ENCODE measurements around the gene PDE6A. TPM values are rescaled to one million over a fixed set of nuclear protein-coding genes. Genes with fewer than 3 reads are reported as not detected.

The PDE6A gene
- total and polyA plus RNA-seq, 12 donors: 0.14 to 1.6 (median 0.86) TPM

DNA sequence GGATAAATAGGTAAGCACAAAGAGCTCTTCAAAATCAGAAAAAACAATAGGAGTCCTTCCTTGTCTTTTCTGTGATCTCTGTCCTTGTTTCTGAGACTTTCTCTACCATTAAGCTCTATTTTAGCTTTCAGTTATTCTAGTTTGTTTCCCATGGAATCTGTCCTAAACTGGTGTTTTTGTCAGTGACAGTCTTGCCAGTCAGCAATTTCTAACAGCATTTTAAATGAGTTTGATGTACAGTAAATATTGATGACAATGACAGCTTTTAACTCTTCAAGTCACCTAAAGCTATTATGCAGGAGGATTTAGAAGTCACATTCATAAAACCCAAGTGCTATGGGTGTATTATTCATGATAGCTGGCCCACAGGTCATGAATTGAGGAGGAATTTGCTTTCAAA is 37.9 kb upstream of the PDE6A start:
- Histone ChIP-seq H3K27me3 (no peaks in the 10 kb centered on the region), H3K27ac (no peak overlapping the region), H3K36me3 (replicated peaks in 1 of 2) (peaks cover 0 to 33% of the 10 kb centered on the region in 2 donors), H3K9me3 (replicated peaks in 1 of 3) (no peaks in the 10 kb centered on the region), H3K4me3 (no peak overlapping the region), H3K4me1 (replicated peaks in 1 of 2) (no peaks in the 10 kb centered on the region)
- intact Hi-C loops (cut with DNase I): loop anchor here in 1 of 2 donors (10.0 kb wide), 1 partner anchor 348 kb away; no protein-coding TSS in a partner anchor
- TF ChIP-seq POLR2A (IDR thresholded peaks at IDR 0.05): no peak
- TF ChIP-seq, protein P1, sequence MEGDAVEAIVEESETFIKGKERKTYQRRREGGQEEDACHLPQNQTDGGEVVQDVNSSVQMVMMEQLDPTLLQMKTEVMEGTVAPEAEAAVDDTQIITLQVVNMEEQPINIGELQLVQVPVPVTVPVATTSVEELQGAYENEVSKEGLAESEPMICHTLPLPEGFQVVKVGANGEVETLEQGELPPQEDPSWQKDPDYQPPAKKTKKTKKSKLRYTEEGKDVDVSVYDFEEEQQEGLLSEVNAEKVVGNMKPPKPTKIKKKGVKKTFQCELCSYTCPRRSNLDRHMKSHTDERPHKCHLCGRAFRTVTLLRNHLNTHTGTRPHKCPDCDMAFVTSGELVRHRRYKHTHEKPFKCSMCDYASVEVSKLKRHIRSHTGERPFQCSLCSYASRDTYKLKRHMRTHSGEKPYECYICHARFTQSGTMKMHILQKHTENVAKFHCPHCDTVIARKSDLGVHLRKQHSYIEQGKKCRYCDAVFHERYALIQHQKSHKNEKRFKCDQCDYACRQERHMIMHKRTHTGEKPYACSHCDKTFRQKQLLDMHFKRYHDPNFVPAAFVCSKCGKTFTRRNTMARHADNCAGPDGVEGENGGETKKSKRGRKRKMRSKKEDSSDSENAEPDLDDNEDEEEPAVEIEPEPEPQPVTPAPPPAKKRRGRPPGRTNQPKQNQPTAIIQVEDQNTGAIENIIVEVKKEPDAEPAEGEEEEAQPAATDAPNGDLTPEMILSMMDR (IDR thresholded peaks at IDR 0.05): no peak
- DNase-seq: no peak

DNA sequence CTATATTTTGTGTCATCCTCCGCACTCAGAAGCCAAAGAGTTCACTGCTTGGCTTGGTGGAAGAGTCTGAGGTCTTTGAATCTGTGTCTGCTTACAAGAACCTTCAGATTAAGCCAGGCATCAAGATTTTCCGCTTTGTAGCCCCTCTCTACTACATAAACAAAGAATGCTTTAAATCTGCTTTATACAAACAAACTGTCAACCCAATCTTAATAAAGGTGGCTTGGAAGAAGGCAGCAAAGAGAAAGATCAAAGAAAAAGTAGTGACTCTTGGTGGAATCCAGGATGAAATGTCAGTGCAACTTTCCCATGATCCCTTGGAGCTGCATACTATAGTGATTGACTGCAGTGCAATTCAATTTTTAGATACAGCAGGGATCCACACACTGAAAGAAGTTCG is 36.6 kb upstream of the PDE6A start:
- Histone ChIP-seq H3K9me3 (replicated peaks in 1 of 3) (no peaks in the 10 kb centered on the region), H3K4me1 (replicated peaks in 1 of 2) (no peaks in the 10 kb centered on the region), H3K4me3 (no peak overlapping the region), H3K27me3 (no peaks in the 10 kb centered on the region), H3K36me3 (replicated peaks in 1 of 2) (peaks cover 0 to 33% of the 10 kb centered on the region in 2 donors), H3K27ac (no peak overlapping the region)
- no peak for TF ChIP-seq POLR2A (IDR thresholded peaks at IDR 0.05)
- TF ChIP-seq, protein P1 (IDR thresholded peaks at IDR 0.05): no peak
- WGBS, 4 donors: 87 to 99% (median 92%) methylated on average over 3 of the region's 3 CpGs
- intact Hi-C loops (cut with DNase I): loop anchor here in 1 of 2 donors (10.0 kb wide), 1 partner anchor 346 kb away; no protein-coding TSS in a partner anchor
- DNase-seq: no peak

DNA sequence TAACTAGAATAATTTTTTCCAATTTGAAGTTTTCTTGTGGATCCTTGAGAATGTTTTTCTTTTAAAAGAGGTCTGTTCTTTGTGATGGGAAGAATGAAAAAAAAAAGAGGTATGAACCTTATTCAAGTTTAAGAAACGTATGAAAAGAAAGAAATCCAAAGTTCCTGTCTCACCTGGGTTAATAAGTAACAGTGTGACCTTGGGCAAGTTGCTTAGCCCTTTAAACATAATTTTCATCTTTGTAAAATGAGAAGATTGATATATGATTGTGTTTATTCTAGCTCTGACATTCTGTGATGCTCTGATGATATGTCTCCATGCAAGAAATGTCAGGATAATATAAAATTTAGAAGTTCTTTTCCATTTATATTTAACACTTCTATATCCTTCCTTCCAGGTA is 35.3 kb upstream of the PDE6A start:
- Histone ChIP-seq H3K4me3 (no peak overlapping the region), H3K4me1 (replicated peaks in 1 of 2) (no peaks in the 10 kb centered on the region), H3K27ac (no peak overlapping the region), H3K27me3 (no peaks in the 10 kb centered on the region), H3K9me3 (replicated peaks in 1 of 3) (no peaks in the 10 kb centered on the region), H3K36me3 (replicated peaks in 1 of 2) (peaks cover 0 to 33% of the 10 kb centered on the region in 2 donors)
- intact Hi-C loops (cut with DNase I): loop anchor here in 1 of 2 donors (10.0 kb wide), 1 partner anchor 345 kb away; no protein-coding TSS in a partner anchor
- 76 to 89% (median 82%) methylated on average over 1 of the region's 1 CpG for WGBS, 4 donors
- TF ChIP-seq, protein P1 (IDR thresholded peaks at IDR 0.05): no peak
- TF ChIP-seq POLR2A (IDR thresholded peaks at IDR 0.05): no peak
- no peak for DNase-seq

DNA sequence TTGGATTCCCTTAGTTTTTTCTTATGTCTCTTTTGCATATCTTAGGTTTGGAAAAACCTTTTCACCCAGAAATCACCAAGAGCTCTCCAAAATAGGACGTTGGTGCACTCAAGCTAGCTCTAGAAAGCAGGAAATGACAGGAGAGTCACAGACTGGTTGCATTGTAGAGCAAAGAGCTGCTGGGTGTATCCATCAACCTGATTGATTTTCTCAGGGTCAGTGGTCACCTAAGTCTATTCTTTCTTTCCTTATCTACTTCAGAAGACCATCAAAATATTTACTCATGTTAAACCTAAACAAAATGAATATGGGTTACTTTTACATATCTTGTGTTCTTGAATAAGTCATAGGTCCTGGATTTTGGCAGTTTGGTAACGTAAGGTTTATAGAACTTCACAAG is 30.8 kb upstream of the PDE6A start:
- TF ChIP-seq POLR2A (IDR thresholded peaks at IDR 0.05): no peak
- H3K9me3 ChIP-seq (replicated peaks in 1 of 3): no peaks in the 10 kb centered on the region
- H3K4me3 ChIP-seq: no peak overlapping the region
- intact Hi-C loops (cut with DNase I): no loop called here
- 58 to 65% (median 61%) methylated on average over 2 of the region's 2 CpGs for WGBS, 4 donors
- H3K27me3 ChIP-seq: no peaks in the 10 kb centered on the region
- no peak for DNase-seq
- no peaks in the 10 kb centered on the region for H3K4me1 ChIP-seq (replicated peaks in 1 of 2)
- no peak overlapping the region for H3K27ac ChIP-seq
- H3K36me3 ChIP-seq (replicated peaks in 1 of 2): peaks cover 0 to 18% of the 10 kb centered on the region in 2 donors

DNA sequence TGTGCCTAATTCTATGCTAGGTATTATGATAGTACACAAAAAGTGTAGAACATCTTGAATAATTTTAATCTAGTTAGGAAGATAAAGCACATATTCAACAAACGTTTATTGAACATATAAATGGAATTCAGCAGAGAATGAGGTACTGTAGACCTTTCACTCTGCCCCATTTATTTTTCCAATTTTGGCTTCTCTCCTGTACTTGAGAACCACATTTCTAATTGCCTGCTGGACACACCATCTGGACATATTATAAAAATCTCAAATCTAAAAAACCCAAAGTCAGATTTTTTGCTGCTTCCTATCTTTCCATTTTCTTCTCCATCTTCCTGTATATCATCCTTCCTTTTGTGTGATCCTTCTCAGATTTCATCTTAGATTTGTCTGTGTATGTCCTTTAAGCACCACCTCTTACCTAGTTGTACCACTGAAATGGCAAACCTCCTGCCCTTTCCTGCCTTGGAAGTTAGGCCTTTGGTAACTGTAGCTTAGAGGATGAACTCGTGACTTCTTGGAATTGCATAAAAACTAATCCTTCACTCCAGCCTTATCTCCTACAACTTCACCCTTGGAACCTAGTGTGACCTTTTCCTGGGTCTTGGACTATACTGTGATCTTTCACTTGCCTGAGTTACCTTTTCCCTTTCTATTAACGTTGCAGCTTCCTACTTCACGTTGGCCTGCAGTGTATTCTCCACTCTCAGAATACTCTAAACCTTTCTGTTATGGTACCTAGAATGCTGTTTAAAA is 24.8 kb upstream of the PDE6A start:
- WGBS, 4 donors: 57 to 63% (median 58%) methylated on average over 4 of the region's 4 CpGs
- TF ChIP-seq POLR2A (IDR thresholded peaks at IDR 0.05): no peak
- TF ChIP-seq, protein P1 (IDR thresholded peaks at IDR 0.05): no peak
- DNase-seq: no peak
- no peak overlapping the region for H3K27ac ChIP-seq
- no peaks in the 10 kb centered on the region for H3K9me3 ChIP-seq (replicated peaks in 1 of 3)
- no peak overlapping the region for H3K4me3 ChIP-seq
- intact Hi-C loops (cut with DNase I): no loop called here
- peaks cover 13% of the 10 kb centered on the region in 2 donors for H3K4me1 ChIP-seq (replicated peaks in 1 of 2)
- H3K36me3 ChIP-seq (replicated peaks in 1 of 2): no peaks in the 10 kb centered on the region
- no peaks in the 10 kb centered on the region for H3K27me3 ChIP-seq

All from adrenal gland (tissue), 12 donors.